Measurements from ENCODE around the gene ZBTB1. TPM values are rescaled to one million over a fixed set of nuclear protein-coding genes. Genes with fewer than 3 reads are reported as not detected.

The ZBTB1 gene
- total and polyA plus RNA-seq, 2 donors (not counting 3 experiments of a cell fraction or from before 2014, with no cell fraction given), result 9.7 to 32.2 TPM

DNA sequence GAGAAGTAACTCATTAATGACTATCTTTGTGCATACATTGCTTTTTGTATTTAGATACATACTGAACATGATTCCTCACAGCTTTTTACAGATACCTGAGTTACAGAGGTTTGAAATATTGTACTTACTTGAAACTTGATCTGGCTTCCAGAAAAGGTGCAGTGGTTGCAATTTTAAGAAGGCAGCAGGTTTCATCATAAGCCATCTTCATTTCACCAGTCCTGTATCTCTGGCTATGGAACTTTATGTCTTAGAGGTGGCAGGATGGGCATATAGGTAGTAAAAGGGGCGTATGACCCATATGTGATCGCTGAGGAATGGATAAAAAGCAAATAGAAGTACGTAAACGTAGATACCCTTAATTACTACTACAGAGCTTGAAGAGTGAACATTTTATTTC is 13.7 kb downstream of the ZBTB1 start:
- FAIRE-seq, result no peak
- Histone ChIP-seq H3K4me1 (ENCODE audit: control insufficient read depth, extremely low read depth, insufficient read depth, low read length) (peaks cover 7% of the 10 kb centered on the region), H4K20me1 (replicated peaks; ENCODE audit: control insufficient read depth, extremely low read depth, insufficient read depth, low read length) (peaks cover 21% of the 10 kb centered on the region), H3K9me1 (replicated peaks; ENCODE audit: control insufficient read depth, extremely low read depth, insufficient read depth, low read length) (peaks cover 2% of the 10 kb centered on the region), H2AFZ (ENCODE audit: low read depth, low read length) (no peak overlapping the region), H3K79me2 (ENCODE audit: control insufficient read depth, insufficient read depth, low read length) (peaks cover 79% of the 10 kb centered on the region), H3K27me3 (ENCODE audit: control insufficient read depth in 2 of 2, insufficient read depth in 2 of 2, low read length in 2 of 2) (no peaks in the 10 kb centered on the region), H3K9me3 (replicated peaks; ENCODE audit: control insufficient read depth, insufficient read depth, low read length) (no peaks in the 10 kb centered on the region), H3K27ac (ENCODE audit: insufficient read depth, low read depth, low read length) (no peak overlapping the region), H3K4me3 (replicated peaks in 1 of 3; ENCODE audit: insufficient read depth in 1 of 3, low read depth in 1 of 3, low read length in 3 of 3) (no peak overlapping the region), H3K9ac (replicated peaks; ENCODE audit: extremely low read depth, insufficient read depth, low read length) (no peak overlapping the region), H3K4me2 (ENCODE audit: insufficient read depth, low read length) (no peak overlapping the region), H3K36me3 (ENCODE audit: control insufficient read depth in 2 of 2, extremely low read depth in 1 of 2, insufficient read depth in 2 of 2, low read length in 2 of 2) (peaks cover 2 to 8% of the 10 kb centered on the region in 2 experiments)
- no TSS peak for BruUV-seq (replicated peaks)
- ChIA-PET POLR2A (interaction anchor here (0.7 kb wide), 1 partner anchor 28 kb away, joined by 4 read pairs; no protein-coding TSS in a partner anchor), CTCF (no interaction called here)
- intact Hi-C loops (cut with micrococcal nuclease) (no loop called here), dilution Hi-C loops (cut with MboI; ENCODE audit: extremely low pct_ligation_motif_present, low sequenced_read_pairs) (no loop called here)
- no peak for TF ChIP-seq EZH2 (IDR thresholded peaks at IDR 0.05; ENCODE audit: borderline replicate concordance, low read depth, low read length, severe bottlenecking)
- TF ChIP-seq FOS (IDR thresholded peaks at IDR 0.05; ENCODE audit: borderline replicate concordance, insufficient read depth, low read length), result no peak
- no peak for TF ChIP-seq POLR2AphosphoS5 (IDR thresholded peaks at IDR 0.05; ENCODE audit: insufficient read depth, low read depth, low read length)
- TF ChIP-seq POLR2A (IDR thresholded peaks at IDR 0.05; ENCODE audit: low read depth, low read length), result no peak
- TF ChIP-seq, protein P1, sequence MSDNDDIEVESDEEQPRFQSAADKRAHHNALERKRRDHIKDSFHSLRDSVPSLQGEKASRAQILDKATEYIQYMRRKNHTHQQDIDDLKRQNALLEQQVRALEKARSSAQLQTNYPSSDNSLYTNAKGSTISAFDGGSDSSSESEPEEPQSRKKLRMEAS (IDR thresholded peaks at IDR 0.05; ENCODE audit: insufficient read depth, insufficient read length), result no peak
- TF ChIP-seq GATA2 (IDR thresholded peaks at IDR 0.05; ENCODE audit: insufficient read depth, insufficient read length, low read depth, low read length), result no peak
- no peak for TF ChIP-seq MYC (IDR thresholded peaks at IDR 0.05; ENCODE audit: low read depth, low read length)
- TF ChIP-seq, protein P2, sequence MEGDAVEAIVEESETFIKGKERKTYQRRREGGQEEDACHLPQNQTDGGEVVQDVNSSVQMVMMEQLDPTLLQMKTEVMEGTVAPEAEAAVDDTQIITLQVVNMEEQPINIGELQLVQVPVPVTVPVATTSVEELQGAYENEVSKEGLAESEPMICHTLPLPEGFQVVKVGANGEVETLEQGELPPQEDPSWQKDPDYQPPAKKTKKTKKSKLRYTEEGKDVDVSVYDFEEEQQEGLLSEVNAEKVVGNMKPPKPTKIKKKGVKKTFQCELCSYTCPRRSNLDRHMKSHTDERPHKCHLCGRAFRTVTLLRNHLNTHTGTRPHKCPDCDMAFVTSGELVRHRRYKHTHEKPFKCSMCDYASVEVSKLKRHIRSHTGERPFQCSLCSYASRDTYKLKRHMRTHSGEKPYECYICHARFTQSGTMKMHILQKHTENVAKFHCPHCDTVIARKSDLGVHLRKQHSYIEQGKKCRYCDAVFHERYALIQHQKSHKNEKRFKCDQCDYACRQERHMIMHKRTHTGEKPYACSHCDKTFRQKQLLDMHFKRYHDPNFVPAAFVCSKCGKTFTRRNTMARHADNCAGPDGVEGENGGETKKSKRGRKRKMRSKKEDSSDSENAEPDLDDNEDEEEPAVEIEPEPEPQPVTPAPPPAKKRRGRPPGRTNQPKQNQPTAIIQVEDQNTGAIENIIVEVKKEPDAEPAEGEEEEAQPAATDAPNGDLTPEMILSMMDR (IDR thresholded peaks at IDR 0.05; ENCODE audit: extremely low read depth in 1 of 2, insufficient read depth in 1 of 2, low read depth in 1 of 2, low read length in 2 of 2), result no peak
- TF ChIP-seq JUN (IDR thresholded peaks at IDR 0.05; ENCODE audit: borderline replicate concordance, insufficient read depth, insufficient read length, low read depth), result no peak
- no peak for DNase-seq (ENCODE audit: low read depth, low spot score)
